ENCODE data around the gene MBOAT2. TPM values are rescaled to one million over a fixed set of nuclear protein-coding genes. Genes with fewer than 3 reads are reported as not detected.

Gene MBOAT2
- total RNA-seq, 1 donor: 25.0 TPM

GRCh38 chr2:8836971-8837794 is 166.3 kb downstream of the MBOAT2 start, which contains the start of gene KIDINS220:
Gene KIDINS220, minus strand, starts transcription at chr2:8837613. Its CDS starts 10,520 bp downstream, at chr2:8827093.
- peak; percentile 86 to 88 (median 87) for DNase-seq (ENCODE audit: low read depth in 2 of 3, low spot score in 2 of 3)

GRCh38 chr2:8835279-8835678 is 168.2 kb downstream of the MBOAT2 start:
- no peak for DNase-seq (ENCODE audit: low read depth in 2 of 3, low spot score in 2 of 3)

- no peak for DNase-seq (ENCODE audit: low read depth in 2 of 3, low spot score in 2 of 3)
Measured at GRCh38 chr2:8833853-8834252, 169.6 kb downstream of the MBOAT2 start.

DNA sequence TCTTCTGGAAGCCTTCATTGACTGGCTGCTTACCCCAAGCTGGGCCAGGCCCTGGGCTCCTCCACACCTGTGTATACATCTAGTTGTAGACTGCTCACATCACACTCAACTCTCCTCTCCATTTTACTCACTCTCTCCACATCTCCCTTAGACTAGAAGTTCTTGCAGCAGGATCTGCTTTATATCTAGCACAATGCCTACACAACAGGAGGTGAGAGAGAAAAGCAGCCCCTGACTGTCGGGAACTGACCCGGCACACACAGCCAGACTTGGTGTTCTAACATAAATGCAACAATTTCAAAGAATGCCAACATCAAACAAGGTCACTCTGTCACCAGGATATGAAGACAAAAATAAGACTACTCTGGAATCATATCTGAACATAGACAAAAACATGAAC is 172.0 kb downstream of the MBOAT2 start:
- no peak for DNase-seq (ENCODE audit: low read depth in 2 of 3, low spot score in 2 of 3)

GRCh38 chr2:8827729-8828128 is 175.8 kb downstream of the MBOAT2 start:
- no peak for DNase-seq (ENCODE audit: low read depth in 2 of 3, low spot score in 2 of 3)

DNA sequence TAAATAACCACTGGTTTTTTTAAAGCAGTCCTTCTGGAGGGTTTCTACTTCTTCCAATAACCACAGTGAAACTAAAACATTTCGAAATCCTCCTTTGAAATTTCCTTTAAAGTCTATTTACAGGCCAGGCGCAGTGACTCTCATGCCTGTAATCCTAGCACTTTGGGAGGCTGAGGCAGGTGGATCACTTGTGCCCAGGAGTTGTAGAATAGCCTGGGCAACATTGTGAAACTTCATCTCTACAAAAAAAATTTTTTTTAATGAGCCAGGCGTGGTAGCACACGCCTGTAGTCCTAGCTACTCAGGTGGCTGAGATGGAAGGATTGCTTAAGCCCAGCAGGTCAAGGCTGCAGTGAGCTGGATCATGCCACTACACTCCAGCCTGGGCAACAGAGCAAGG is 181.3 kb downstream of the MBOAT2 start:
- no peak for DNase-seq (ENCODE audit: low read depth in 2 of 3, low spot score in 2 of 3)

GRCh38 chr2:8821276-8822217 is 181.9 kb downstream of the MBOAT2 start:
- no peak for DNase-seq (ENCODE audit: low read depth in 2 of 3, low spot score in 2 of 3)

GRCh38 chr2:8819948-8820347 is 183.5 kb downstream of the MBOAT2 start:
- DNase-seq (ENCODE audit: low read depth in 2 of 3, low spot score in 2 of 3): no peak

DNA sequence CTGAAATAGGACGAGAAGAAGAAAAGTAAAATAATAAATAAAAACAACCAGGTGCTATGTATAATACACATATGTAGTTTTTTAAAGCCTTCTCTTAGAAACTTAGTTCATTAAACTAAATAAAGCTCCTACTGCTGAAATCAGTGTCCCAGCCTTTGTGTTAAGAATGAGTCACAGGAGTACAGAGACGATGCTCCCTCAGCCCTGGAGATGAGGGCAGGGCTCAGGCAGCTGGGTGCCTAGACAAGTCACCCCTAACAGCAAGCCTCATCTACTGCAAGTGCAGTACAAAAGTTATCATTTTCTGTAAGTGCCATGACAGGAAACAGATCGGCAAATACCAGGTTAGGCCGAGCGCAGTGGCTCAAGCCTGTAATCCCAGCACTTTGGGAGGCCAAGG is 184.3 kb downstream of the MBOAT2 start:
- DNase-seq (ENCODE audit: low read depth in 2 of 3, low spot score in 2 of 3): no peak

- no peak for DNase-seq (ENCODE audit: low read depth in 2 of 3, low spot score in 2 of 3)
Measured at GRCh38 chr2:8817221-8817620, 186.3 kb downstream of the MBOAT2 start.

- no peak for DNase-seq (ENCODE audit: low read depth in 2 of 3, low spot score in 2 of 3)
Measured at GRCh38 chr2:8806885-8807704, 196.4 kb downstream of the MBOAT2 start.

GRCh38 chr2:8805278-8806210 is 197.9 kb downstream of the MBOAT2 start:
- no peak for DNase-seq (ENCODE audit: low read depth in 2 of 3, low spot score in 2 of 3)

DNA sequence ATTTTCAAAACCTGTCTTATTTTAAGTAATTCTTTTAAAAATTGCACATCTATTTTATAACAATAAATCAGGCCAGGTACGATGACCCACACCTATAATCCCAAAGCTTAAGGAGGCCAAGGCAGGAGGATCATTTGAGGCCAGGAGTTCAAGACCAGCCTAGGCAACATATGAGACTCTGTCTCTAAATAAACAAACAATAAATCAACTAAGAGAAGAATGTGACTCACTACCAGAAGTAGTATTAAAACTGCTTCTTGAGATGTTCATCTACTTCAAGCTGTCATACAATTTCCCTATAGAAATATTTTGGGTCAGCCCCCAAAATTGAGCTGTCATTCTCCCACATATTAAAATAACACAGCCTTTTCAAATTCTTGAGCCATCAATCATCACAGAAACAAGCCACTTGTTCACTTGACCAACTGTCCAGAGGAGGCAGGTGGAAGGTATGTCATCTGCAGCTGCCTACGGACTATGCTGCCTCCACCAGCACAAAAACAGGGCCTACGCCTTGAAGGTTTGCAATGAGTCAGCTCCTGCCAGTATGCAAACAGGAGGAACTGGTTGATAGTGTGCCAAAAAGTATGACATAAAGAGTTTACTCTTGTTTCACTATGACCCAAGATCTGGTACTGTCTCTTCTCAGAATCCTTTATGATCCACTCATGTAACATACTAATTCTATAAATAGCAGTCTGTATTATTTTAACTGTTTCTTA is 199.7 kb downstream of the MBOAT2 start:
- DNase-seq (ENCODE audit: low read depth in 2 of 3, low spot score in 2 of 3): peak in 2 of 3 donors; percentile 11 to 38

DNA sequence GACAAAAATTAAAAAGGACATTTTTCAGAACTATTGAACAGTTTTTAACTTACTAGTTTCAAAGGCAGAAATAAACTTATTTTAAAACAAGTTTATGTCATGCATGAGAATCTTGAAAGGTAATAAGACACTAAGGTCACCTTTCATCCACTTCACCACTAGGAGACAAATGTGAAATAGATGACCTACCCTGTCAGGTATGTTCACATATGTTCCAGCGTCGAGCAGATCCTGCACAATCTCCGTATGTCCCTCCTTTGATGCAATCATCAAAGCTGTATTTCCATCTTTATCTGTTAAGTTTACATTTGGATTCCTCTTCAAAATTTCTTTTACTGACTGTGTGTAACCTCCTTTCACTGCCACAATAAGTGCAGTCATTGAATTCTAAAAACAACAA is 200.7 kb downstream of the MBOAT2 start:
- DNase-seq (ENCODE audit: low read depth in 2 of 3, low spot score in 2 of 3): no peak

Other genes with a start within 250 kb of the MBOAT2 start
- gene KIDINS220, start 166.1 kb downstream of the MBOAT2 start, total RNA-seq: 52.2 TPM
- 4.3 TPM for gene ASAP2, start 203.1 kb upstream of the MBOAT2 start, total RNA-seq